ENCODE measurements around the gene TAF1L.

TAF1L gene

GRCh38 chr9:32590898-32591297, 44.6 kb downstream of the TAF1L start:
- no peak for DNase-seq

- no peak for DNase-seq
These were observed 45.0 kb downstream of the TAF1L start for GRCh38 chr9:32590476-32590875.

- DNase-seq, result peak; percentile 49
These were observed 46.3 kb downstream of the TAF1L start for GRCh38 chr9:32589083-32589723.

- no peak for DNase-seq
These were observed 47.6 kb downstream of the TAF1L start for GRCh38 chr9:32587901-32588300.

- peak; percentile 80 for DNase-seq
These were observed 50.7 kb downstream of the TAF1L start for GRCh38 chr9:32584784-32585183.

GRCh38 chr9:32581512-32582143, 53.8 kb downstream of the TAF1L start:
- peak; percentile 44 for DNase-seq

- no peak for DNase-seq
These were observed 54.7 kb downstream of the TAF1L start for GRCh38 chr9:32580631-32581300.

GRCh38 chr9:32579706-32580331, 55.6 kb downstream of the TAF1L start:
- peak; percentile 49 for DNase-seq
